NCI-H748 treated with DMSO at 0.1 percent for 48 hours (cell line): ENCODE data around the gene RPTOR.

Source experiments
- DNase-seq: peaks from one replicate; lab custom pipeline; 2025; lab: John Stamatoyannopoulos, UW

Gene RPTOR

DNA sequence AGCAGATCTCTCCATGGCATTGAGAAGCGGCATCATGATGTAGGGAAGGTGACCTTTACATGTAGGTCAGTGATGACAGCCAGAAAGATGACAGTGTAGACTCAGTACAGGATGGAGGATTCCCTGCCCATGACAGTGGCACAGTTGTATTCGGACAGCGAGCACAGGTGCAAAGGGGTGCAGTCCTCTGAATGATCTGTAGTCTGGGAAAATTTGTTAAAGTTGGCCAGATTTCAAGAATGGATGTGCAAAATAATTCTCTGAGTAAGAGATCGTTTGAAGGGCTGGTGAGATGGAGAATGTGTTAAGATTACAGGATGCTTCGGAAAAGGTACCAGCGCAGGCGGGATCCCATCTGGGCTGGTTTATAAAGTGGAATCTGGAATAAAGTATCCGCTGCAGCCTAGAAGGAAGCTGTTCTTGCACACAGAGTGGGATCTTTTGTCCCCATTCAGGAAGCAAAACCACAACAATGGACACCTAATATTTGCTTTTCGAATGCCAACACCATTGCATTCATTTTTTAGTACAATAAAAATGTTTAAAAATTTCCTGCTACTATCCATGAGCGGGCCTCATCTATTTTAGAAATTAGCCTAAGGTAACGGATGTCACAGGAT is 101.2 kb downstream of the RPTOR start:
- no peak for DNase-seq

DNA sequence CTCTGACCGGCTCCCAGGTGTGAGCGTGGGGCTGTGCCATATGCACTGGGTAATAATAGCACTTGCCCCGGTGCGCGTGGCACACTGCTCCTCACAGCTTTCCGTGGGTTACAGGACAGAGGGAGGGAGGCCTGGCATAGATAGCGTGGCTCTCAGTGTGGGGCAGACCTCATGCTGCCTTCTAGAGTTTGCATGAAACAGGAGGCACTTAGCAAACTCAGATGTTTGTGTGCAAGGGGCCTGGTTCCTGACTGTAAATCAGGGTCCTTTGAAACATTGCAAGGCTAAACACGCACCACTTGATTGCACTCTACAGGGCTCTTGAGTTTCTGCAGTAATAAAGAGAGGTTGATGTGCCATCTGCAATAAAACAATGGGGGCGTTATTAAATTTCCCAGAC is 101.7 kb downstream of the RPTOR start:
- DNase-seq = no peak

DNA sequence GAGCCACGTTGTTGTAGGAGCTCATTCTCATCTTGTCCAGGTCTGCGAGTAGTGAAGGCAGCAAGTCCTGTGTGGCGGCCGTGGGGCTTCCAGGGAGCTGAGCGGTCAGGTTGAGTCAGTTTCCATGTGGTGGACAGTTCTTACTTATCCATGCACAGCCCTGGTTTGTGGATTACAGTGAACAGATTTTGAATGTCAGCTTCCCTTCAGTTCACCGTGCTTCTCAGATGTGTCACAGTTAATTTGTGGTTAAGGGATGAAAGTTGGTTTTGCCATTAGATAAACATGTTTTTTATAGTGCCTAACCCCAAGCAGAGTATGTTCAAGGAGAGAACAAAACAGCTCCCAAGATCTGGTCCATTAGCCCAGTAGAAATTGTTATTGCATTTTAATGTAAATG is 103.1 kb downstream of the RPTOR start:
- peak; percentile 62 for DNase-seq

DNA sequence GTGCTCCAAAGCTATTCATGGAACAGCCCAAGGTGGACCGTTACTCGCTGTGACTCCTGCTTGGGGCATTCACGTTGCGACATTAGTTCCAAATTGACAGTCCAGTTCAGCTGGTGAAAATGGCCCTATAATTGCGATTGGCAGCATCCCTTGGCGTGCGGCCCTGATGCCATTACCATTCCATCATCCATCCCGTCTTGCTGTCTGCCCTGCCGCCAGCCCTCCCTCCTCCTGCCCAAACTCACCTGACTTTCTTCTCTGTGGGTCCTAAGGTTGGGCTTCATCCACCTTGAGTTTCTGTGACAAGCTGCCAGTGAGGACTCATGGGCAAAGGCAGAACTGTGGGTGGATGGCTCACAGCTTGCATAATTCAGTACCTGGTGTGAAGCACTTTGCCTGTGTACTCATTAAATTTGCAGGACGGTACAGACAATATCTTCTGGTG is 104.6 kb downstream of the RPTOR start:
- DNase-seq = no peak

DNA sequence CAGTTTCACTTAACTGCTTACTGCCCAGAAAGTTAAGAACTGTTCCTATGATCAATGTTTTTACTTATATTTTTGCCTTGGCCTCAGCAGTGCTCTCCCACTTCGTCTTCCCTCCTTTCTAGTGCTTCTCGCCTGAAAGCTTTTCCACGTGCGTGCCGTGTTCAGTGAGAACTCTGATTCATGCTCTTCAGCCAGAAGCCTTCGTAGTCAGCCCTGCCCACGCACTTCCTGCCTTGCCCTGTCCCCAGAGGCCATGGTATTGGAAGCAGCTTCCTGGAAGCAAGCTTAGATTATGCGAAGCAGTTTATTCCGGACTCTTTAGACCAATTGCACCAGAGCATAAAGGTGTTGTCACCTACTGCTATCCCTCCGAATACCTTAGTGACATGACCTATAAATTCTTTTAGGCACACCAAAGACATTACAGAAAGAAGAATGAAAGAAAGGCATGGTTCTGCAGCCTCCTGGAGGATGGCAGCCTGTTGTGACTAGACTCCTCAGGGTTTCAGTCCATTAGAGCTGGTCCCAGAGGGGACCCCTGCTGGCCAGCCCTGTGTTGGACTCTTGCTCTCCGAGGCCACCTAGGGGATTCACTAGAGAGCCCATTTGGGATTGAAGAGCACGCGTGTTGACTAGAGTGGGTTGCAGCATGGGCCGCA is 105.2 kb downstream of the RPTOR start:
- no peak for DNase-seq

DNA sequence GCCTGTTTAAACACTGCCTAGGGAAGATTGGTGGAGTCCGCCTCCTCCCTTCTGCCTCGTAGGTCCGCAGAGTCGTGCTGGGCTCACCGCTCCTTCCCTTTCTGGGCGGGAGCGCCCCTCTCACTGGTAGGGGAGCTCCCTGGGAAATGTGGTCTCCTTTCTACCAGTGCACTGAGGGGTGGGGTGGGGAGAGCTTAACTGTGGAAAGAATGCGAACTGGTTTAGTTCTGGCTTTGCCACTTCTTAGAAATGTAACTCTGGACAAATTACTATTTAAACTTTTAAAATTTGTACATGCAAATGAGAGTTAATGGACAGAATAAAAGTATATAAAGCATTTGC is 105.7 kb downstream of the RPTOR start:
- DNase-seq = no peak

DNA sequence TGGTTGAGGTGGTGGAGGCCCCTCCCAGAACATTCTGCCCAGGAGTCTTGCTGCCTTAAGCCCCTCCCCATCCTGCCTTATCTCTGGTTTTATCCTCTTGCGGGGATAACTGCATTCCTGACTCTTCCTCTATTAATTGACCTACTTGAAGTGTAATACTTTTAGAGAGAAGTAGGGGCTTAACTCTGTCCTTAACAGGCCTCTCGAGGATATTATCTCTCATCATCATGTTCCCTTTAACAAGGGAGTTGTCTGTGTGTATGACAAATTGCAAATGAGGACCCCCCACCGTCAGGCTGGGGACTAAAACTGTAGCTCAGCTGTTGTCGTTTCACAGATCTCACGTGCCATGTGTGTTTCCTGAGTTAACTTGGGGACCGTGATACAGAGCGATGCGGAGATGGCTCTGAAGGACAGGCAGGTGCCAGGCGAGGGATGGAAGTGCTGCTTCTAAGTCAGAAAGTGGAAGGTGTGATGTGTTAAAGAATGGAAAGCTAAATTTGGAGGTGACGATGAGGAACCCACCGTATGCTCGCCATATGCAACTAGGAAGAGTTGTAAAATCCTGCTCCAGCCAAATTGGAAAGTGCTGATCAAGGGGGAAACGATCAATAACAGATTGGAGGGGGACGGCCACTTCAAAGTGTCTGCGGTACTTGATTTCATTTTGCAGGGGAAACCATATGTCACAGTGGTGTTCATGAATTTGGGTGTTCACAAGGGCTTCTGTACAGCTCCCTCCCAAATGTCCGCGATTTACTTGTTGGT is 106.3 kb downstream of the RPTOR start:
- DNase-seq = no peak

DNA sequence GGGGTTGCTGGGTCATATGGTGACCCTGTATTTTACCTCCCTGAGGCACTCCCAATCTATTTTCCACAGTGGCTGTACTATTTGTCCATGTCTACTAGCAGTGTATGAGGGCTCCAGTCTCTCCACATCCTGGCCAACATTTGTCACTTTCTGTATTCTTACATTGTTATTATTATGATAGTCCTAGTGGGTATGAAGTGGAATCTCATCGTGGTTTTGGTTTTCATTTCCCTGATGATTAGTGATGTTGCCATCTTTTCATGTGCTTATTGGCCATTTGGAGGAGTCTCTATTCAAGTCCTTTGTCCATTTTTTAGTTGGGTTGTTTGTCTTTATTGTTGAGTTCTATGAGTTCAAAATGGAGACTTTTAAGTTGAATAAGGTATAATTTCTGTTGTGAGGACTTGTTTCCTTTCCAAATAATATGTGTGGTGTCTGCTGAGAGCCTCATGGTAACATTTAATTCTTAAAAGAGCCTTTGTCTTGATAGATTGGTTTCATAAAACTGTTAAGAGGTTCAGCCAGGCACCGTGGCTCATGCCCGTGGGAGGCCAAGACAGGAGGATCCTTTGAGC is 108.2 kb downstream of the RPTOR start:
- DNase-seq = no peak

DNA sequence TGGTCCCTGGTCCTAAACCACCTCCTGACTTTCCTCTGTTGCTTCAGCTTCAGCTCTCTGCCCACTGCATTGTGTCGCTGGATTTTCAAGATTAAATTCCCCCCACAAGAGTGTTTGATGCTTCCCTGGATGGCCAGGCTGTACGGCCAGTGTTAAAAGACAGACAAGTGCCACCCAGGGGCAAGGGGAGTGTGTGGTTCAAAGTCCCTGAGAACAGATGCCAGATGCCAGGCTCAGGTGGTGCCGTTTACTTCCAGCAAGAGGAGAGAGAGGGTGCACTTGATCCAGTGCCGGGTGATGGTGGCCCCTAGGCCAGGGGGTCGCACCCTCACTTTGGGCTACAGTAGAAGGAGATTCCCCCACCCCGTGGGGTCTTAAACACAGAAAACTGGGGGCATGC is 109.2 kb downstream of the RPTOR start:
- DNase-seq = no peak

DNA sequence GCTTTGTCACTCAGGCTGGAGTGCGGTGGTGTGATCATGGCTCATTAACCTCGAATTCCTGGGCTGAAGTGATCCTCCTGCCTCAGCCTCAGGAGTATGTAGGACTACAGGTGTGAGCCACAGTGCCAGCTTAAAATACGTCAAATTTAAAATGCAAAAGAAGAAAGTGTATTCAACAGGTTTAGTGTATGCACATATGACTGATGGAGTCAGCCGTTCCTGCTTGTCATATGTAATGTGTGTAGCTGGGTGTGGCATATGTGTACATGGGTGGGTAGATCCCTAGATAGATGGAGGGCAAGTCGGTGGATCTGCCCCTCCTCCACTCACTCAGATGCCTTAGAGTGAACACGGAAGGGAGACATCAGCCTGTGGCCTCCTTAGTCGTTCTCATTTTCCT is 111.0 kb downstream of the RPTOR start:
- DNase-seq = no peak

DNA sequence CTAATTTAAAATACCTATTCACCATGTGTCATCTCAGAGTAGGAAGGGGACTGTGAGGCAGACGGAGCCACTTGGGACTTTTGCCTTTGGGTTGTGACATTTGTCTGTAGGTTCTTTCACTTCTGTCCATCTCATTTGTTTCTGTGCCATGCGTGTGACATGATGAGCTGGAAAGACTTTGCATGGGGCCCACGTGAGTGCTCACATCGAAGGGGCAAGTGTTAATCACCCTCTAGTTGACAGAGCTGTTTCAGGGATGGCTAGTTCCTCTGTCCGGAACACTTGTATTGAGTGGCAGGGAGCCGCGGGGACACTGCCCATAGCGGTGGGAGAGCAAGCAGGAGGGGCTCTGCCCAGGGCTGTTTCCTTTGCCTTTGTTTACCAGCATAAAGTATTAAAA is 112.0 kb downstream of the RPTOR start:
- DNase-seq = no peak

DNA sequence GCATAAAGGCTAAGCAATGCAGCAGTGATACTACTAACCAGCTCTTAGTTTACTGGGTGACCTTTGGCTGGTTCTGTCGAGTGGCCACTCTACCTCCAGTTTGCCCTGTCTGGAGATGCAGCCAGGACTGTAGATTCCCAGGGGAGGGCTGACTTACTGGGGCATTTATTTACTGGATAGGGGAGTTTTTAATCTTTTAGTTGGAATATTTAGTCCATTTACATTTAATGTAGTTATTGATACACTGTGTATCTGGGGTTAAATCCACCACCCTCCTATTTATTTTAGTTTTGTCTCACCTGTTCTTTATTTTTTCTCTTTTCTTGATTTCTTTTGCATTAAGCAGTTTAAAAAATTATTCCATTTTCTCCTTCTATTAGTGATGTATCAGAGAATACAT is 112.9 kb downstream of the RPTOR start:
- no peak for DNase-seq

DNA sequence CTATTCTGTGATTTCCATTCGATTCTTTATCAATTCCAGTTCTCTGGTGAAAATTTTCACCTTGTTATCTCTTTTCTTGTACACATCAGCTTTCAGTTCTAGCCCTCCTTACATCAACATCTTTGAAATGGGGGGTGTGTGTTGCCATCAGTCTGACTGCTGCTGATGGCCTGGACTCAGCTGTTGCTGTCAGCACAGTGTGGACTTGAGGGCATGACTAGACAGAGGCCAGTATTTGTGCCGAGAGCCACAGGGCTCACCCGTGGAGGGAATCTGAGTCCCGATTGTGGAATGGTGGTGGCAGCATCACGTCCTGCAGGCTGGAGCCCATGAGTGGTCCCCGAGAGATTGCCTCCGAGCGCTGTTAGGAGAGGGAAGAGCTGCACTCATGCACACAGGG is 114.2 kb downstream of the RPTOR start:
- no peak for DNase-seq

DNA sequence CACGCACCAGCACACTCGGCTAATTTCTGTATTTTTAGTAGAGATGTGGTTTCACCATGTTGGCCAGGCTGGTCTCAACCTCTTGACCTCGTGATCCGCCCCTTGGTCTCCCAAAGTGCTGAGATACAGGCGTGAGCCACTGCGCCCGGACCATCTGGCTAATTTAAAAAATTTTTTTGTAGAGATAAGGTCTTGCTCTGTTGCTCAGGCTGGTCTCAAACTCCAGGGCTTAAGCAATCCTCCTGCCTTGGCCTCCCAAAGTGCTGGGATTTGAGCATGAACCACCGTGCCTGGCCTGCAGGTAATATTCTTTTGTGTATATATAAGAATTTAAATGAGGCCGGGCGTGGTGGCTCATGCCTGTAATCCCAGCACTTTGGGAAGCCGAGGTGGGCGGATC is 115.0 kb downstream of the RPTOR start:
- no peak for DNase-seq

DNA sequence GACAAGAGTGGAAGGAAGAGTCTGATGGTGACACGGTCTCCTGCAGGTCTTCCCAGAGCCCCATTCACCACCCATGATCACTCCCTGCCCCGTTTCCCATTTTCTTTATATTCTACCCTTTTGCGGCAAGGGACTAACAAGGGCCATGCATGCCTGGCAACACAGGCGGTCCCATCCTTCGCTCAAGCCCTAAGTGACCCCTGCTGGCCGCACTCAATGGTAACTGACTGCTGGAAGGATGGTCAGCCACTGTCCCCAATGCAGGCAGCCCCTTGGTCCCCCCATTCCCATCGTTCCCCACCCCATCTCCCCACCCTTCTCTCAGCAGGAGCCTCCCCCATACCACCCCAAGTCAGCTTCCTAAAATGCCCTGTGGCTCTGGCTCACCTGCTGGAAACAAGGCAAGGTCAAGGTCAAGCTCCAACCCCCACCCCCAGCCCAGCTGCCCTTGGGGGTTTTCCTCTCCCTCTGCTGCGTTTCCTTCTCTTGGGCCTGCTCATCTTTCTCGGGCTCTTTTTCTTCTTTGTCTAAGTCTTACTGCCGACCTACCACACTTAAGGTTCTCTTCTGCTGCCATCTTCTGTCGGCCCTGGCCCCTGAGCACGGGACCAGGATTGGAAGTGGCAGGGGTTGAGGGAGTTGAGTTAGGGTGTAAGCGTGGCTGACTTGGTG is 116.0 kb downstream of the RPTOR start:
- DNase-seq = no peak

DNA sequence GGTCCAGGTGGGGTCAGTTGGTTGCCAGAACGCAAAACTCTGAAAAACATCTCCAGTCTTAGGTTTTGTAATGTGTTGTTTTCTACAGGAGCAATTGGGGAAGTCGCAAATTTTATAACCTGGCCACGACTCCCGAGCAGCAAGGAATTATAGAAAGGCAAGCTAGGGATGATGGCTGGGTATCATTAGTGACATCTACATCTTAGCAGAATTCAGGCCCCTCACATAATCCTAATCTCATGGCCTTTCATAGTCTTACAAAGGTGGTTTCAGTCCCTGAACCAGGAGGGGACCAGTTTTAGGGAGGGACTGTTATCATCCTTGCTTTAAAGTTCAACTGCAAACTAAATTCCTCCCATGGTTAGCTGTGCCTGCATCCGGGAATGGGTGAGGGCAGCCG is 117.9 kb downstream of the RPTOR start:
- DNase-seq = no peak

DNA sequence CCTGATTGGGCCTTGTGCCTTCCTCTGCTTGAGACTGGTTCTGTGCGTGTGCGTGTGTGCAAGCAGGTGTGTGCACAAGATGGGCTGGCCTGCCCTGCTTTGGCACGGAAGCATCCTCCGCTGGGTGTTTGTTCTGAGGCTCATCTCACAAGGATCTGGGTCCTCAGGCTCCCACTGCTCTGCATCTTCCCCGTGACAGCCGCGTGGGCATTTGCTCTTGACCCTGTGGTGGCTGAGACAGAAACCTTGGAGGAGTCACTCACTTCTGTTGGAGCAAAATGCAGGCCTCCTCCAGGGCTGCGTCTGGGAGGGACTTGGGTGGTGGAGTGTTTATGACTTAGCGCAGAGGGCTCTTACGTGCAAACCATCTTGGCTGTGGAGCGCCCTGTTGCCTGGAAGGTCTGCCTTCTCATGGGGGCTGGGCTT is 119.2 kb downstream of the RPTOR start:
- DNase-seq = no peak

DNA sequence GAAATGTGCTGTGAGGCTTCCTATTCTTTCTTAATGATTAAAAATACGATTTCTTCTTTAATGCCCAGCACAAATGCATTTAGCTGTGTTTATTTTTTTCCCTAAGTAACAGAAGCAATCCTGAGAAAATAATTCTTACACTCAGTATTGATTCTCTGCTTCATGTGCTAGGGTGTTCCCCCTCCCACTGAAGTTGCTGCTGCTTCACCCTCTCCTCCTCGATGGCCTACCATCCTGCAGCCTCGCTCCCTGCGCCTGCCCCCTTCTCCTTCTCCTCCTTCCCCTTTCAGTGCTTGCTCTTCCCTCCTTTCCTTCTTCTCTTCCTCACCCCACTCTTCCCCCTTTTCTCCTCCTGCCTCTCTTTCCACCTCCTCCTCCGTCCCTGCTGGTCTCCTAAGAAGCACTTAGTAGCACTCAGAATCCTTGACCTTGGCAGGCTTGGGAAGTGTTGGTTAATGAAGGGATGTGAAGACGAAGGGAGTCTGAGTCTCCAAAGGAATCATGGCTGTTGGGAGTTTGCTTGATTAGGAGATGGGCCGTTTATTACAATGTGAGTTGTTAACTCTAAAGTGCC is 119.7 kb downstream of the RPTOR start:
- DNase-seq = no peak

DNA sequence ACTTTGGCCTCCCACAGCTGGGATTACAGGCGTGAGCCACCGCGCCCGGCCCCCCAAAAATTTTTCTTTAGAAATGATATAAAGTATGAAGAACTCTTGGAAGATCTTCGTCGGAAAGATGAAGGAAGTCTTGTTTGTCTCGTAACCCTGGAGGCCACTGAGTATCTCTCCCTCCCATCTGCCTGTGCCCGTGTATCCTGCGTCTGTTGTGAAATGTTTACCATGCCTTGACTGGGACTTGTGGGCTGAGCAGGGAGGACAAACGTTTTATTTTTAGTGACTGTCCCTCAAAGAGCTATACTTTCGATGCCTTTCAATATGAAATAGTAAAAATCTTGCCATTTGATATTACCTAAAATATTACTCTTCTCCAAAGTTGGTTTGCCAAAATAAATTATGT is 121.2 kb downstream of the RPTOR start:
- DNase-seq = no peak

DNA sequence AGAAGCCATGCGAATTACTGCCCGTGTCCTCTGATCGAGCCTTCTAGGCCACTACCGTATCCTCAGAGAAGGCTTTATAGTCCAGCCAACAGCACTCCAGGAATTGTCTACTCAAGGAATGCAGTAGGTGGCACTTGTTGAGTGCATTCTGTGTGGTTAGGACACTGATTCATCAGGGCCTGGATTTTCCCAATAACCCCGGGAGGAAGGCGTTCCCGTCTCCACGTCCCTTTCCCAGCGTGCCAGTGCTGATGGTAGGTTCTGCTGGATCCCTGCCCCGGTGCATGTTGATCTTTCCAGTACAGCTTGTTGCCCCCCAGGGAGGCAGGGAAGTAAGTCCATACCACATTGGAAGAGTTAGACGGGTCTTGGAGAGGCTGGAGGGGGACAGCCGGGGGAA is 122.2 kb downstream of the RPTOR start:
- DNase-seq = no peak

DNA sequence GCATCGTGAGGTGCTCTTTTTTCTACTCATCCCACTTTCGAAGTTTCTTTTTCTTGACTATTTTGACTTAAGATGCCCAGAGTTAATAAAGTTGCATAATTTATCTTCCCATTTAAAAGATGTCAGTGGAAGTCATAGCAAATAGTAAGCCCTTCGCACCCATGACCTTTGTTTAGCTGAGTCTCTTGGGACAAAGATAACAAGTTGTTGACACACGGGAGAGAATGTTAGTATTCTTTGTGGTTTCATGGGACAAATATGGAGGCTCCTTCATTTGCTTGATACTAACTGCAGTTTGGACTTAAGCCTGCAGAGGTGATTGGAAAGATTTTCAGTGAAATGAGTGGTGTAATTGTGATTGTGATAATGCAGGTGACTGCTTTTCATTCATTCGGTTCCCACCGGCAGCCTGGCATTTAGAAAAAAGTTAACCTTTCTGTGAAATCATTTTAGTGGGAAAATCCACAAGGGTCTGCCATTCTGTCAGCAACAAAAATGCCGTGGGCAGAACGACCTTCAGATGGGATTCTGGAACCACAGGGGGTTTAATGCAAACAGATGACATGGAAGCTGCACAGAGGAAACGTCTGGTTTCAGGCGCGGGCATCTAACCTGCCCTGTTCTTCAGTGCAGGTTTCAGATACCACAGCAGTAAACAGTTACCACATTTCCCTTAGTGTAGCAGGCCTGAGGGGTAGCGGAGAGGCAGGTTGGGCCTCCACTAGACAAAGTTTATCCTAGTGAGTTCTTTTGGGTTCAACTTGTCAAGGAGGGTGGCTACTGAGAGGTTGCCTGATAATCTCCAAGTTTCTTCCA is 123.0 kb downstream of the RPTOR start:
- no peak for DNase-seq
